K562 (cell line): ENCODE measurements around the gene SULT6B1. TPM values are rescaled to one million over a fixed set of nuclear protein-coding genes. Genes with fewer than 3 reads are reported as not detected.
A peak's percentile ranks its signal among the peaks of the same experiment; 100 is the strongest.

Experiments used
- ILK ChIP-seq: fragments of 450-650 bp; IDR thresholded peaks from 2 replicates; pipeline ENCODE4 v1.6.1; 2016; ENCODE audit warnings: missing genetic modification characterization, low read depth, mild to moderate bottlenecking, missing compliant biosample characterization, moderate library complexity, borderline replicate concordance
- MEIS2 ChIP-seq: fragments of 450-650 bp; IDR thresholded peaks from 2 replicates; pipeline ENCODE4 v1.6.1; 2014; ENCODE audit warnings: mild to moderate bottlenecking; ENCODE audit not compliant: partially characterized antibody
- NCOA2 ChIP-seq, 2 experiments: fragments of 450-650 bp; IDR thresholded peaks; 2 replicates each; pipeline ENCODE4 v1.6.1; 2018; ENCODE audit warnings: mild to moderate bottlenecking in 2 of 2, moderate library complexity in 1 of 2; ENCODE audit not compliant: partially characterized antibody in 2 of 2
- NFIC ChIP-seq: fragments of 450-650 bp; IDR thresholded peaks from 2 replicates; pipeline ENCODE4 v1.6.1; 2017; ENCODE audit warnings: mild to moderate bottlenecking, inconsistent platforms
- POLR2G ChIP-seq: fragments of 200-400 bp; formaldehyde crosslinking; IDR thresholded peaks from 2 replicates; pipeline ENCODE4 v1.6.1; 2017; ENCODE audit warnings: low read depth, mild to moderate bottlenecking, antibody characterized with exemption, low read length, moderate library complexity
- PTTG1 ChIP-seq: fragments of 450-650 bp; IDR thresholded peaks from 2 replicates; pipeline ENCODE4 v1.6.1; 2016; ENCODE audit warnings: low read depth, mild to moderate bottlenecking, missing genetic modification characterization, missing compliant biosample characterization
- RBM17 ChIP-seq: fragments of 200-400 bp; formaldehyde crosslinking; IDR thresholded peaks from 2 replicates; pipeline ENCODE4 v1.6.1; 2017; ENCODE audit warnings: low read depth, mild to moderate bottlenecking, low read length, borderline replicate concordance
- SIN3B ChIP-seq: fragments of 450-650 bp; IDR thresholded peaks from 2 replicates; pipeline ENCODE4 v1.6.1; 2017; ENCODE audit warnings: low read depth, mild to moderate bottlenecking, moderate library complexity
- SMARCC2 ChIP-seq: fragments of 450-650 bp; IDR thresholded peaks from 2 replicates; pipeline ENCODE4 v1.6.1; 2017; ENCODE audit warnings: antibody characterized with exemption, moderate library complexity, mild to moderate bottlenecking, low read depth
- STAG1 ChIP-seq: sonication (generic); formaldehyde crosslinking; IDR thresholded peaks from 2 replicates; pipeline ENCODE4 v1.5.0; 2020; ENCODE audit warnings: missing genetic modification reagents, borderline replicate concordance
- TOE1 ChIP-seq, 2 experiments: fragments of 450-650 bp in 1 of 2; sonication (generic) in 1 of 2; formaldehyde crosslinking in 1 of 2; IDR thresholded peaks; 2 replicates each; pipeline versions ENCODE4 v1.7.1 to v1.8.0; 2016 to 2022; ENCODE audit warnings: borderline replicate concordance in 2 of 2, mild to moderate bottlenecking in 2 of 2, antibody characterized with exemption in 1 of 2, inconsistent platforms in 1 of 2, low read depth in 1 of 2, missing genetic modification reagents in 1 of 2, moderate library complexity in 1 of 2
- YBX1 ChIP-seq: fragments of 450-650 bp; IDR thresholded peaks from 2 replicates; pipeline ENCODE4 v1.7.1; 2016; ENCODE audit warnings: mild to moderate bottlenecking
- ZKSCAN1 ChIP-seq: fragments of 150-350 bp; IDR thresholded peaks from 2 replicates; pipeline ENCODE4 v1.6.1; 2016; ENCODE audit warnings: low read depth, low read length
- ZNF140 ChIP-seq: fragments of 250-450 bp; sonication (Bioruptor Pico); IDR thresholded peaks from 2 replicates; pipeline ENCODE4 v1.8.0; 2021; ENCODE audit warnings: moderate library complexity, mild to moderate bottlenecking, inconsistent platforms
- ZNF311 ChIP-seq: fragments of 250-450 bp; sonication (Bioruptor Pico); IDR thresholded peaks from 2 replicates; pipeline ENCODE4 v1.4.0; 2020; ENCODE audit warnings: mild to moderate bottlenecking, moderate library complexity
- ZNF586 ChIP-seq: fragments of 450-650 bp; formaldehyde crosslinking; conservative IDR thresholded peaks from 2 replicates; pipeline ENCODE4 v1.4.0; 2020; ENCODE audit warnings: mild to moderate bottlenecking, moderate library complexity
- ZNF76 ChIP-seq: fragments of 250-450 bp; sonication (Bioruptor Pico); IDR thresholded peaks from 2 replicates; pipeline ENCODE4 v1.4.0; 2020; ENCODE audit warnings: mild to moderate bottlenecking, moderate library complexity, borderline replicate concordance
- ZNF766 ChIP-seq: fragments of 200-800 bp; sonication (Bioruptor generic); conservative IDR thresholded peaks from 2 replicates; pipeline ENCODE4 v1.6.1; 2016; ENCODE audit warnings: missing genetic modification characterization, missing compliant biosample characterization
- polyA plus RNA-seq, 8 experiments: library from polyadenylated mRNA; depleted of rRNA in 4 of 8; stranded (reverse) in 5 of 8; unstranded in 3 of 8; fragments of >200 nt; fragmentation: Nextera tagmentation in 2 of 8; fragmentation: Illumina TruSeq in 1 of 8; extraction: Ambion mirVana in 2 of 8; extraction: Trizol in 1 of 8; gene quantifications; 2 replicates each; pipeline versions ENCODE4 v1.2.1 to v1.2.3, GENCODE V29; 2011 to 2014; ENCODE audit warnings: inconsistent platforms in 1 of 8, missing spikeins in 1 of 8
- total RNA-seq, 7 experiments: library from RNA; depleted of rRNA in 6 of 7; stranded (reverse); fragments of >200 nt in 6 of 7; fragmentation: Illumina TruSeq in 2 of 7; extraction: Trizol in 2 of 7; gene quantifications; 2 replicates each; pipeline versions ENCODE4 v1.2.1 to v1.2.3, GENCODE V29; 2011 to 2021; ENCODE audit warnings: low replicate concordance in 1 of 7
- TF ChIP-seq, protein P1 (sequence below): fragments of 250-450 bp; sonication (Bioruptor Pico); IDR thresholded peaks from 2 replicates; pipeline ENCODE4 v1.8.0; 2022; ENCODE audit warnings: inconsistent platforms
- TF ChIP-seq, protein P2 (sequence below): fragments of 450-650 bp; IDR thresholded peaks from 2 replicates; pipeline ENCODE4 v1.6.1; 2016; ENCODE audit warnings: mild to moderate bottlenecking
- TF ChIP-seq, protein P3 (sequence below): fragments of 450-650 bp; IDR thresholded peaks from 2 replicates; pipeline ENCODE4 v1.6.1; 2016; ENCODE audit warnings: borderline replicate concordance

SULT6B1 gene
- total and polyA plus RNA-seq, 9 of the 15 experiments (the other 6 are each of a cell fraction or from before 2014, with no cell fraction given): not detected

DNA sequence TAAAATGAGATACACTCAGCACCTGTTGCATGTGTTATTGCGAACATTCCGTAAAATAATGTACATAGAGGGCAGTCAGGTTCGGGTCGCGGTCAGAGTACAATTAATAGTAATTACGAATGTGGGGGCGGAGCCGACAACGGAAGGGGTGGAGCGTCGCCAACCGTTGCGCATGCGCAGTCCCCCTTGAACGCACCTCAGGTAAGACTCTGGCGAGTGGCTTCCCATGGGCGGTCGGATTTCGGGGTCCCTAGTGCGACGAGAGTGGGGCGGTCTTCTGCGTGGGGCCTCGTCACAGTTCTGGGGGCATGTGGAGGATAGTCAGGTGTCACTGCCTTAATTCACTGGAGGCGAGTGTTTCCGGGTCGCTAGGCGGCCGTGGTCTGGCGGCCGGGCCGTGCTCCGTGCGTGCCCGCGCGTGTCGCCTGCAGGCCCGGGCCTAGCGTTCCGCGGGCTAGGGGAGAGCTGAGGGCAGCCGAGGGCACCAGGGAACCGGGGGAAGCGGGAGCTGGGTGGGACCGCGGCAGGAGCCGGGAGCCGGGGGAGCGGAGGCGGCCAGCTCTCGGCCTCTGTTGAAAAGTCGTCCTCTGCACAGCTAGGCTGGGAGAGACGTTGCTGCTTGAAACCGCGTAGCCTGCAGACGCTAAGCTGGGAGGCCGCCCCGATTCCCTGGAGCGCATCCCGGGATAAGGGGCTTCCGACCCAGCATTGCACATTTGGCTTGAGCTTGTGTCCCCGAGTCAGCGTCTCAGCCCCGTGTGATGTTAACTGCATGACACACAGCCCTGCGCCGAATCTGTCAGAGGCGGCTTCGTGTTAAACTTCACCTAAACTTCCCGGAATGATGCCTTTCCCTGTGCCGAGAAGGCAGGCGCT is 8.1 kb upstream of the SULT6B1 start, which contains the start of gene CEBPZOS (continued):
- no peak for TF ChIP-seq ILK (tag)
- TF ChIP-seq, protein P1, sequence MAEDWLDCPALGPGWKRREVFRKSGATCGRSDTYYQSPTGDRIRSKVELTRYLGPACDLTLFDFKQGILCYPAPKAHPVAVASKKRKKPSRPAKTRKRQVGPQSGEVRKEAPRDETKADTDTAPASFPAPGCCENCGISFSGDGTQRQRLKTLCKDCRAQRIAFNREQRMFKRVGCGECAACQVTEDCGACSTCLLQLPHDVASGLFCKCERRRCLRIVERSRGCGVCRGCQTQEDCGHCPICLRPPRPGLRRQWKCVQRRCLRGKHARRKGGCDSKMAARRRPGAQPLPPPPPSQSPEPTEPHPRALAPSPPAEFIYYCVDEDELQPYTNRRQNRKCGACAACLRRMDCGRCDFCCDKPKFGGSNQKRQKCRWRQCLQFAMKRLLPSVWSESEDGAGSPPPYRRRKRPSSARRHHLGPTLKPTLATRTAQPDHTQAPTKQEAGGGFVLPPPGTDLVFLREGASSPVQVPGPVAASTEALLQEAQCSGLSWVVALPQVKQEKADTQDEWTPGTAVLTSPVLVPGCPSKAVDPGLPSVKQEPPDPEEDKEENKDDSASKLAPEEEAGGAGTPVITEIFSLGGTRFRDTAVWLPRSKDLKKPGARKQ (CRISPR knock-in tag): no peak
- no peak for TF ChIP-seq NCOA2 (IDR thresholded peaks at IDR 0.05; ENCODE audit: partially characterized antibody in 2 of 2)
- 0 out of 2 replicates have a peak, but pooled peaks have one; percentile 43 for TF ChIP-seq ZNF76 (CRISPR knock-in tag)
- TF ChIP-seq ZNF311: no peak
- no peak for TF ChIP-seq SIN3B
- peak; percentile 89 for TF ChIP-seq POLR2G
- no peak for TF ChIP-seq SMARCC2
- TF ChIP-seq RBM17: no peak
- TF ChIP-seq MEIS2: peak; percentile 89
- TF ChIP-seq, protein P2, sequence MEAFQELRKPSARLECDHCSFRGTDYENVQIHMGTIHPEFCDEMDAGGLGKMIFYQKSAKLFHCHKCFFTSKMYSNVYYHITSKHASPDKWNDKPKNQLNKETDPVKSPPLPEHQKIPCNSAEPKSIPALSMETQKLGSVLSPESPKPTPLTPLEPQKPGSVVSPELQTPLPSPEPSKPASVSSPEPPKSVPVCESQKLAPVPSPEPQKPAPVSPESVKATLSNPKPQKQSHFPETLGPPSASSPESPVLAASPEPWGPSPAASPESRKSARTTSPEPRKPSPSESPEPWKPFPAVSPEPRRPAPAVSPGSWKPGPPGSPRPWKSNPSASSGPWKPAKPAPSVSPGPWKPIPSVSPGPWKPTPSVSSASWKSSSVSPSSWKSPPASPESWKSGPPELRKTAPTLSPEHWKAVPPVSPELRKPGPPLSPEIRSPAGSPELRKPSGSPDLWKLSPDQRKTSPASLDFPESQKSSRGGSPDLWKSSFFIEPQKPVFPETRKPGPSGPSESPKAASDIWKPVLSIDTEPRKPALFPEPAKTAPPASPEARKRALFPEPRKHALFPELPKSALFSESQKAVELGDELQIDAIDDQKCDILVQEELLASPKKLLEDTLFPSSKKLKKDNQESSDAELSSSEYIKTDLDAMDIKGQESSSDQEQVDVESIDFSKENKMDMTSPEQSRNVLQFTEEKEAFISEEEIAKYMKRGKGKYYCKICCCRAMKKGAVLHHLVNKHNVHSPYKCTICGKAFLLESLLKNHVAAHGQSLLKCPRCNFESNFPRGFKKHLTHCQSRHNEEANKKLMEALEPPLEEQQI: peak; percentile 84; the same call in 1 of the 2 replicates
- TF ChIP-seq STAG1 (CRISPR knock-in tag): peak; percentile 11; the same call in 1 of the 2 replicates
- 0 out of 2 replicates have a peak, but pooled peaks have one; percentile 22 for TF ChIP-seq TOE1 (IDR thresholded peaks at IDR 0.05; ENCODE audit: borderline replicate concordance)
- 0 out of 2 replicates have a peak, but pooled peaks have one; percentile 84 for TF ChIP-seq TOE1 (CRISPR knock-in tag; IDR thresholded peaks at IDR 0.05; ENCODE audit: borderline replicate concordance, low read depth)
- TF ChIP-seq, protein P3, sequence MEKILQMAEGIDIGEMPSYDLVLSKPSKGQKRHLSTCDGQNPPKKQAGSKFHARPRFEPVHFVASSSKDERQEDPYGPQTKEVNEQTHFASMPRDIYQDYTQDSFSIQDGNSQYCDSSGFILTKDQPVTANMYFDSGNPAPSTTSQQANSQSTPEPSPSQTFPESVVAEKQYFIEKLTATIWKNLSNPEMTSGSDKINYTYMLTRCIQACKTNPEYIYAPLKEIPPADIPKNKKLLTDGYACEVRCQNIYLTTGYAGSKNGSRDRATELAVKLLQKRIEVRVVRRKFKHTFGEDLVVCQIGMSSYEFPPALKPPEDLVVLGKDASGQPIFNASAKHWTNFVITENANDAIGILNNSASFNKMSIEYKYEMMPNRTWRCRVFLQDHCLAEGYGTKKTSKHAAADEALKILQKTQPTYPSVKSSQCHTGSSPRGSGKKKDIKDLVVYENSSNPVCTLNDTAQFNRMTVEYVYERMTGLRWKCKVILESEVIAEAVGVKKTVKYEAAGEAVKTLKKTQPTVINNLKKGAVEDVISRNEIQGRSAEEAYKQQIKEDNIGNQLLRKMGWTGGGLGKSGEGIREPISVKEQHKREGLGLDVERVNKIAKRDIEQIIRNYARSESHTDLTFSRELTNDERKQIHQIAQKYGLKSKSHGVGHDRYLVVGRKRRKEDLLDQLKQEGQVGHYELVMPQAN: peak; percentile 50; the same call in 1 of the 2 replicates
- TF ChIP-seq ZNF586 (CRISPR knock-in tag): no peak
- TF ChIP-seq YBX1: no peak
- TF ChIP-seq ZKSCAN1: no peak
- TF ChIP-seq NFIC: no peak
- 0 out of 2 replicates have a peak, but pooled peaks have one; percentile 40 for TF ChIP-seq ZNF766 (CRISPR knock-in tag)
- TF ChIP-seq ZNF140: no peak
- no peak for TF ChIP-seq PTTG1
